Measurements from ENCODE around the gene TNFSF13B.
"Not testable (repeated sequence)": the region's sequence is repeated elsewhere in the genome, so short reads cannot be mapped to it uniquely, and the experiment has no call there.

Gene TNFSF13B

GRCh38 chr13:108283110-108283509 is 13.6 kb downstream of the TNFSF13B start:
- no peak for DNase-seq

- DNase-seq, result no peak
Measured at GRCh38 chr13:108288741-108289140, 19.2 kb downstream of the TNFSF13B start.

- no peak for DNase-seq
Measured at GRCh38 chr13:108289819-108290218, 20.3 kb downstream of the TNFSF13B start.

- DNase-seq, result no peak
Measured at GRCh38 chr13:108297114-108297513, 27.6 kb downstream of the TNFSF13B start.

GRCh38 chr13:108302279-108302678 is 32.8 kb downstream of the TNFSF13B start:
- DNase-seq, result no peak

- DNase-seq, result no peak
Measured at GRCh38 chr13:108304170-108305016, 34.9 kb downstream of the TNFSF13B start.

- peak; percentile 4 for DNase-seq
Measured at GRCh38 chr13:108305655-108306054, 36.1 kb downstream of the TNFSF13B start.

- peak; percentile 33 for DNase-seq
Measured at GRCh38 chr13:108306860-108307259, 37.3 kb downstream of the TNFSF13B start.

GRCh38 chr13:108311596-108311995 is 42.1 kb downstream of the TNFSF13B start:
- DNase-seq, result not testable (repeated sequence)

GRCh38 chr13:108313382-108313781 is 43.9 kb downstream of the TNFSF13B start:
- DNase-seq, result no peak

GRCh38 chr13:108315273-108315672 is 45.8 kb downstream of the TNFSF13B start:
- DNase-seq, result no peak

- DNase-seq, result no peak
Measured at GRCh38 chr13:108315991-108316390, 46.5 kb downstream of the TNFSF13B start.

- DNase-seq, result no peak
Measured at GRCh38 chr13:108316413-108316812, 46.9 kb downstream of the TNFSF13B start.

- DNase-seq, result peak; percentile 62
Measured at GRCh38 chr13:108322206-108322824, 52.8 kb downstream of the TNFSF13B start.

GRCh38 chr13:108323031-108323430 is 53.5 kb downstream of the TNFSF13B start:
- DNase-seq, result no peak

- no peak for DNase-seq
Measured at GRCh38 chr13:108325863-108326262, 56.3 kb downstream of the TNFSF13B start.

- DNase-seq, result no peak
Measured at GRCh38 chr13:108326309-108326708, 56.8 kb downstream of the TNFSF13B start.

- no peak for DNase-seq
Measured at GRCh38 chr13:108328848-108329247, 59.3 kb downstream of the TNFSF13B start.

- no peak for DNase-seq
Measured at GRCh38 chr13:108332791-108333190, 63.3 kb downstream of the TNFSF13B start.

GRCh38 chr13:108342369-108343289 is 73.1 kb downstream of the TNFSF13B start:
- DNase-seq, result peak; percentile 31

- DNase-seq, result no peak
Measured at GRCh38 chr13:108345016-108345415, 75.5 kb downstream of the TNFSF13B start.

GRCh38 chr13:108346376-108346775 is 76.9 kb downstream of the TNFSF13B start:
- DNase-seq, result no peak

- no peak for DNase-seq
Measured at GRCh38 chr13:108349269-108349668, 79.8 kb downstream of the TNFSF13B start.

Measured in CD4-positive, alpha-beta T cell treated with Interleukin-21 for 1 hour (primary cell).